ENCODE data around the gene COX8A.

The COX8A gene

DNA sequence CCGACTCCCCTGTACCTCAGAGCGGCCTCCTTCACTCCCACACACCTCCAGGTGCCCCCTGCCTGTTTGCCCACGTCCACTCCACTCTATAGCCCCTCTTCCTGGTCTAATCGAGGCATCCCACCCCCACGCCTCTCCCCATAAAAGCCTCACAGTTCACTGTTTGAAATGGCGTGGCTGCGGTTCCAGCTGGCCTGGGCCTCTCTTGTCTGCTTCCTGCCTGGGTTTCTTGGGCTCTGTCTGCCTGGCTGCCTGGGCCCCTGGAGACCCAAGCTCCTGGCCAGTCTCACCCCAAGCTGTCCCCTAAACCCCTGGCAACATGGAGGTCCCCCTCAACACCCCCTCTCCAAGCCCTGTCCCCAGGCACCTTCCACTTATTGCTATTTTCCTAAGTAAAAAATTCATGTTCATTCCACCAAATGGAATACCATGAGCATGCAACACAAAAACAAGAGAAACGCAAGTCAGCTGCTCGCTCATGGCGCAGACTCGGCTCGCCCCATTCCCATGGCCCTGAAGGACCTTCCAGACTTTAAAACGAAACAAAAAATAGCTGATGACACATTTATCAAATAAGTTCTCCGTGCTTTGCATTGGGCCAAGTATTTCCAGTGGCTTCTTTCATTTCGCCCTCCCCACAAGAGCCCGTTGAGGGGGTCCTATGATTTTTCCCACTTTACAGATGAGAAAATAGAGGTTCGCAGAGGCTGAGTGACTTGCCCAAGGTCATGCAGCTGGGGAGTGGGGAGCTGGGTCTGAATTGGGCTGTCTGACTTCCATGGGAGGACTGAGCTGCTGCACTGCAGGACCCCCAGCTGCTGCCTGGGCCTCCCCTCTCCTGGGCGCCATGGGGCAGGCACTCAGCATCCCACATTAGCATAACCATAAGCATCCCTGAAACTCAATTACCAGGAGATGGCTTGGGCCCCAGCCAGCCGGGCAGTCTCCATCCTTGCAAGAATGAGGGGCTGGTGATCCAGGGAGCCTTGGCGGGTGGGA lies 49.6 kb downstream of the COX8A start:
- no peak for DNase-seq

DNA sequence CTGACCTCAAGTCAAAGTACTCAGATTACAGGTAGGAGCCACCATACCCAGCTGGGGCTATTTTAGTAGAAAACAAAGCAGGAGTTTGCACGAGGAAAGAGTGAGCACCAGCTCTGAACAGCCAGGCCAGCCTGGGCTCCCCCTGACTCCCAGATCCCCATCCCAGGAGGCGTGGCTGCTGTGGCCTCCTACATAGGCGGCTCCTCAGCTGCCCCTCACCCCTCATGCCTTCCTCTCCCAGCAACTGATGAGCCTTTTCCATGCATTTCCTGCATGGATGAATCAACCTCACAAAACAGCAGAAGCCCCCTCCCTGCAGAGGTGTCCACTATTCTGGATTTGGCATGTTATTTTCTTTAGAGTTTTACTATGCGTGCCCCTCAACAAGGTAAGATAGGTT lies 50.8 kb downstream of the COX8A start:
- peak; percentile 55 for DNase-seq
